ENCODE results near the gene LCN9.

GRCh38 chr9:135703726-135704125, 40.6 kb downstream of the LCN9 start:
- TF ChIP-seq CTCF (optimal IDR thresholded peaks at IDR 0.05 in 1 of 3, IDR thresholded peaks at IDR 0.05 in 1 of 3, conservative IDR thresholded peaks at IDR 0.05 in 1 of 3; ENCODE audit: extremely low read depth in 1 of 3, insufficient read depth in 2 of 3, low read length in 3 of 3), result no peak
- no peak for TF ChIP-seq EZH2 (IDR thresholded peaks at IDR 0.05; ENCODE audit: low read length)
